SU-DHL-6 (cell line): ENCODE measurements around the gene TTC32.

Source experiments
- EZH2phosphoT487 ChIP-seq: fragments of 200-600 bp; sonication (generic), shearing (Covaris generic); conservative IDR thresholded peaks from 2 replicates; pipeline ENCODE4 v1.6.1; 2018; ENCODE audit warnings: mild to moderate bottlenecking, antibody characterized with exemption, low read length, moderate library complexity, mixed read lengths
- TF ChIP-seq, protein P1 (sequence below): fragments of 200-600 bp; sonication (generic); IDR thresholded peaks from one replicate; pipeline ENCODE4 v1.5.1; 2017; ENCODE audit warnings: antibody characterized with exemption, mild to moderate bottlenecking, low read length, moderate library complexity; ENCODE audit not compliant: insufficient read depth, poor library complexity, severe bottlenecking

DNA sequence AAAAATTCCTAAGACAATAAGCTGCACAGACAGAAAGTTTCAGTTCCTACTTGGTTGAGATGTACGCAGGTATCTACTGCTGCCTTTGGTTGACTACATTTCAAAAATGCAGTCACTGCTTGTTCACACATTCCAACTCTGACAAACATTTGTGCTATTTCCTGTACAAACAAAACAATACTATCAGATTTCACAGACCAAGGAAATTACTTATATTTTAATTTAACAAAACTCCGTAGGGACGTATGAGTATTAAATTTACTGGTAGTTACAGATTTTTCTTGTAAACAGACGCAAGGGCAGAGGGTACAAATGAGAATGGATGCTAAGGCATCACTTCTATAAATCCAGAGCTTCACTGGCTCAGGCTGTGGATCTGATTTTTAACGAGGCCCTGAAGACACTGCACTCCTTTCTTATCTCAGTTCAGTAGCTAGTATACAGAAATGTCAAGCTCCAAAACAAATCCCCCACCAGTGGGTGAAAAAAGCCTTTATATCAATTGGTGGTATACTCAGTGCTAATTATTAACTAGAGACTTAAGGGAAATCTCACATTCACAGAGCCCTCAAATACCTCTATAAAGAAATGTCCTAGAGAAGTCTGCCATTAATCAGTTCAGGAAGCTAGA, 31.7 kb upstream of the TTC32 start:
- TF ChIP-seq, protein P1, sequence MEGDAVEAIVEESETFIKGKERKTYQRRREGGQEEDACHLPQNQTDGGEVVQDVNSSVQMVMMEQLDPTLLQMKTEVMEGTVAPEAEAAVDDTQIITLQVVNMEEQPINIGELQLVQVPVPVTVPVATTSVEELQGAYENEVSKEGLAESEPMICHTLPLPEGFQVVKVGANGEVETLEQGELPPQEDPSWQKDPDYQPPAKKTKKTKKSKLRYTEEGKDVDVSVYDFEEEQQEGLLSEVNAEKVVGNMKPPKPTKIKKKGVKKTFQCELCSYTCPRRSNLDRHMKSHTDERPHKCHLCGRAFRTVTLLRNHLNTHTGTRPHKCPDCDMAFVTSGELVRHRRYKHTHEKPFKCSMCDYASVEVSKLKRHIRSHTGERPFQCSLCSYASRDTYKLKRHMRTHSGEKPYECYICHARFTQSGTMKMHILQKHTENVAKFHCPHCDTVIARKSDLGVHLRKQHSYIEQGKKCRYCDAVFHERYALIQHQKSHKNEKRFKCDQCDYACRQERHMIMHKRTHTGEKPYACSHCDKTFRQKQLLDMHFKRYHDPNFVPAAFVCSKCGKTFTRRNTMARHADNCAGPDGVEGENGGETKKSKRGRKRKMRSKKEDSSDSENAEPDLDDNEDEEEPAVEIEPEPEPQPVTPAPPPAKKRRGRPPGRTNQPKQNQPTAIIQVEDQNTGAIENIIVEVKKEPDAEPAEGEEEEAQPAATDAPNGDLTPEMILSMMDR, result no peak
- no peak for TF ChIP-seq EZH2phosphoT487
